ENCODE data around the gene SCTR. TPM values are rescaled to one million over a fixed set of nuclear protein-coding genes. Genes with fewer than 3 reads are reported as not detected.

SCTR gene
- total and polyA plus RNA-seq, 10 donors = 0.39 to 0.54 (median 0.47) TPM; not detected in 6

- TF ChIP-seq POLR2A (IDR thresholded peaks at IDR 0.05) (no peak), CTCF (IDR thresholded peaks at IDR 0.05 in 8 of 11, conservative IDR thresholded peaks at IDR 0.05 in 3 of 11) (no peak), POLR2AphosphoS5 (IDR thresholded peaks at IDR 0.05) (no peak)
- intact Hi-C loops (cut with DNase I; ENCODE audit: low total_unique reads) = no loop called here
- peaks cover 3 to 43% (median 22%) of the 10 kb centered on the region in 6 donors for H3K4me1 ChIP-seq
- no peak overlapping the region for H3K27ac ChIP-seq
- DNase-seq = no peak
- H3K36me3 ChIP-seq = no peaks in the 10 kb centered on the region
- H3K9me3 ChIP-seq = peaks cover 0 to 11% (median 5%) of the 10 kb centered on the region in 8 donors
- WGBS, 5 donors = 76 to 86% (median 83%) methylated on average over 7 of the region's 7 CpGs
- peaks cover 0 to 65% (median 0%) of the 10 kb centered on the region in 7 donors for H3K27me3 ChIP-seq (replicated peaks in 1 of 7)
- no peak overlapping the region for H3K4me3 ChIP-seq
Observed at GRCh38 chr2:119425620-119426395, 98.5 kb downstream of the SCTR start.

- intact Hi-C loops (cut with DNase I; ENCODE audit: low total_unique reads) = no loop called here
- peaks cover 0 to 11% (median 5%) of the 10 kb centered on the region in 8 donors for H3K9me3 ChIP-seq
- DNase-seq = no peak
- peaks cover 0 to 60% (median 0%) of the 10 kb centered on the region in 7 donors for H3K27me3 ChIP-seq (replicated peaks in 1 of 7)
- H3K4me1 ChIP-seq = peaks cover 3 to 36% (median 15%) of the 10 kb centered on the region in 6 donors
- H3K27ac ChIP-seq = no peak overlapping the region
- TF ChIP-seq POLR2A (IDR thresholded peaks at IDR 0.05) = no peak
- TF ChIP-seq POLR2AphosphoS5 (IDR thresholded peaks at IDR 0.05) = no peak
- no peak for TF ChIP-seq CTCF (IDR thresholded peaks at IDR 0.05 in 8 of 11, conservative IDR thresholded peaks at IDR 0.05 in 3 of 11)
- H3K36me3 ChIP-seq = no peaks in the 10 kb centered on the region
- WGBS, 5 donors = 89 to 100% (median 95%) methylated on average over 1 of the region's 1 CpG
- H3K4me3 ChIP-seq = no peak overlapping the region
Observed at GRCh38 chr2:119425119-119425405, 99.2 kb downstream of the SCTR start.

GRCh38 chr2:119424284-119425118, 99.8 kb downstream of the SCTR start:
- 85 to 92% (median 89%) methylated on average over 9 to 10 of the region's 10 CpGs for WGBS, 5 donors
- no peak overlapping the region for H3K4me3 ChIP-seq
- DNase-seq = no peak
- peaks cover 0 to 11% (median 5%) of the 10 kb centered on the region in 8 donors for H3K9me3 ChIP-seq
- H3K27ac ChIP-seq = no peak overlapping the region
- H3K27me3 ChIP-seq (replicated peaks in 1 of 7) = peaks cover 0 to 54% (median 0%) of the 10 kb centered on the region in 7 donors
- no peaks in the 10 kb centered on the region for H3K36me3 ChIP-seq
- TF ChIP-seq POLR2A (IDR thresholded peaks at IDR 0.05) (no peak), CTCF (IDR thresholded peaks at IDR 0.05 in 8 of 11, conservative IDR thresholded peaks at IDR 0.05 in 3 of 11) (no peak), POLR2AphosphoS5 (IDR thresholded peaks at IDR 0.05) (no peak)
- intact Hi-C loops (cut with DNase I; ENCODE audit: low total_unique reads) = no loop called here
- H3K4me1 ChIP-seq = peaks cover 3 to 30% (median 10%) of the 10 kb centered on the region in 6 donors

GRCh38 chr2:119423811-119424210, 100.5 kb downstream of the SCTR start:
- H3K36me3 ChIP-seq = no peaks in the 10 kb centered on the region
- TF ChIP-seq POLR2A (IDR thresholded peaks at IDR 0.05) = no peak
- no peak for TF ChIP-seq POLR2AphosphoS5 (IDR thresholded peaks at IDR 0.05)
- TF ChIP-seq CTCF (IDR thresholded peaks at IDR 0.05 in 8 of 11, conservative IDR thresholded peaks at IDR 0.05 in 3 of 11) = no peak
- 68 to 79% (median 70%) methylated on average over 2 of the region's 2 CpGs for WGBS, 5 donors
- H3K4me3 ChIP-seq = no peak overlapping the region
- intact Hi-C loops (cut with DNase I; ENCODE audit: low total_unique reads) = no loop called here
- peaks cover 0 to 47% (median 0%) of the 10 kb centered on the region in 7 donors for H3K27me3 ChIP-seq (replicated peaks in 1 of 7)
- peaks cover 2 to 23% (median 5%) of the 10 kb centered on the region in 6 donors for H3K4me1 ChIP-seq
- peaks cover 0 to 11% (median 5%) of the 10 kb centered on the region in 8 donors for H3K9me3 ChIP-seq
- DNase-seq = no peak
- no peak overlapping the region for H3K27ac ChIP-seq
